GM19025 (cell line): Measurements from ENCODE around the gene LILRB4.
"Not testable (repeated sequence)": the region's sequence is repeated elsewhere in the genome, so short reads cannot be mapped to it uniquely, and the experiment has no call there.

Experiments
- ATAC-seq: cut with Tn5 transposase; IDR thresholded peaks from one replicate; pipeline ENCODE4 v1.9.1; 2021; ENCODE audit warnings: mild to moderate bottlenecking, low read depth, moderate library complexity; ENCODE audit not compliant: unreplicated experiment

Gene LILRB4

DNA sequence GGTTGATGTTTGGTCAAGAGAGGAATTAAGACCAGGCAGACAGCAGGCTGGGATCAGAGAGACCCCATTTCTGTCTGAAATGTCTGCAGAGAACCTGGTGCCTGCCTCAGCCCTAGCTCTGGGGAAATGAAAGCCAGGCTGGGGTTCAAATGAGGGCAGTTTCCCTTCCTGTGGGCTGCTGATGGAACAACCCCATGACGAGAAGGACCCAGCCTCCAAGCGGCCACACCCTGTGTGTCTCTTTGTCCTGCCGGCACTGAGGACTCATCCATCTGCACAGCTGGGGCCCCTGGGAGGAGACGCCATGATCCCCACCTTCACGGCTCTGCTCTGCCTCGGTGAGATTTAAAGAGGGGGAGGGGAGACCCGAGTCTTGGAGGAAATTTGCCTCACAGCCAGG is at the start of gene LILRB4:
Gene LILRB4, plus strand, starts transcription at position 256 of the 400 bp plus-strand sequence. Its CDS starts 49 bp downstream, at position 305.
- no peak for ATAC-seq

DNA sequence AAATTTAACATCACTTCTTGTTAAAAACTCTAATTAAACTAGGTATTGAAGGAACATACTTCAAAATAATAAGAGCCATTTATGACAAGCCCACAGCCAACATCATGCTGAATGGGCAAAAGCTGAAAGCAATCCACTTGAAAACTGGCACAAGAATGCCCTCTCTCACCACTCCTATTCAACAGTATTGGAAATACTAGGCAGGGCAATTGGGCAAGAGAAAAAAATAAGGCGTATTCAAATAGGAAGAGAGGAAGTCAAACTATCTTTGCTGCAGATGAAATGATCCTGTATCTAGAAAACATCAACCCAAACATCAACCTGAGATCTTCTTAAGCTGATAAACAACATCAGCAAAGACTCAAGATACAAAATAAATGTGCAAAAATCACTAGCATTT is 48.1 kb upstream of the LILRB4 start:
- ATAC-seq = no peak

DNA sequence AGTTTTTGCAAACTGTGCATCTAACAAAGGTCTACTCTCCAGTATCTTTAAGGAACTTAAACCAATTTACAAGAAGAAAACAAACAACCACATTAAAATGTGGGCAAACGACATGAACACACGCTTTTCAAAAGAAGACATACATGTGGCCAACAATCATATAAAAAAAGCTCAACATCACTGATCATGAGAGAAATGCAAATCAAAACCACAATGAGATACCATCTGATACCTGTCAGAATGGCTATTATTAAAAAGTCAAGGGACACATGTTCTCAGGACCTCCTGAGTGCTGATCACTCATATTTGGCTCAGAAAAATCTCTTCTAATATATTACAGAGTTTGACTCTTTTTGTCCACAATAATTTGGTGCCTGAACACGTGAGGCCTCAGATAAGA is 46.7 kb upstream of the LILRB4 start:
- no peak for ATAC-seq

DNA sequence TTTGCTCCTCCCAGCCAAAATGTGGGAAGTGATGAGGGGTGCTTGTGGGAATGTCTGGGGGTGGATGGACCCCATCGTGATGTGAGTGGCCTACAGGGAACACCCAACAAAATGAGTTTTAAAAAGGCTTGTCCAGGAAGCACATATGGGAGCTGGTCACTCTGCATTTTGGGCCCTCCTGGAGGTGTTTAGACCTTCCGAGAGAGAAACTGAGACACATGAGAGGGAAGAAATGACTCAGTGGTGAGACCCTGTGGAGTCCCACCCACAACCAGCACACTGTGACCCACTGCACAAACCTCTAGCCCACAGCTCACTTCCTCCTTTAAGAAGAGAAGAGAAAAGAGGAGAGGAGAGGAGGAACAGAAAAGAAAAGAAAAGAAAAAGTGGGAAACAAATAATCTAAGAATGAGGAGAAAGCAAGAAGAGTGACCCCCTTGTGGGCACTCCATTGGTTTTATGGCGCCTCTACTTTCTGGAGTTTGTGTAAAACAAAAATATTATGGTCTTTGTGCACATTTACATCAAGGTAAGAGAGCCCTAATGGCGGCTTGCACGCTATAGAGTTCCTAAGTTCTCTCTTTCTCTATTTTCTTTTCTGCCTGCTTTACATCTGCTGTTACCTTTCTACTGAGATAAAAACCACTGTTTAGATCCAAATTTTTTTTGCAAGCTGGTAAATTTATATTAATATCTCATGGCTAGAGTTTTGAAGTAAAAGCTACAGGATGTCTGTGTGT is 45.8 kb upstream of the LILRB4 start:
- peak; percentile 82 for ATAC-seq

DNA sequence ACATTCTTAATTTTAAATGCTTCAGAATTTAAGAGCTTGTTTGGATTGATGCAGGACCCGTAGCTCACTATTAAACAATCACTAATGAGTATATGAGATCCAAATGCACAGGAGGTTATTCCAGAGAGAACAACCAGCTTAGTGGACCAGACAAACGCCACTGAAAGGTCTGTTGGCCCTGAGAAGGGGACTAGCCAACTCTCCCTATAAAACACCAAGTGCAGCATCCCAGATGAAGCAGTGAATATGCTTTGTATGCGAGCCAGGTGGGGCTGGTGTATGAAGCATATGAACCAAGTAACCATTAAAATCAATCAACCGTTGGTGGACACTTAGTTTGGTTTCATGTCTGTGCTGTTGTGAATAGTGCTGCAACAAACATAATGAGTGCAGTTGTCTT is 42.3 kb upstream of the LILRB4 start:
- no peak for ATAC-seq

DNA sequence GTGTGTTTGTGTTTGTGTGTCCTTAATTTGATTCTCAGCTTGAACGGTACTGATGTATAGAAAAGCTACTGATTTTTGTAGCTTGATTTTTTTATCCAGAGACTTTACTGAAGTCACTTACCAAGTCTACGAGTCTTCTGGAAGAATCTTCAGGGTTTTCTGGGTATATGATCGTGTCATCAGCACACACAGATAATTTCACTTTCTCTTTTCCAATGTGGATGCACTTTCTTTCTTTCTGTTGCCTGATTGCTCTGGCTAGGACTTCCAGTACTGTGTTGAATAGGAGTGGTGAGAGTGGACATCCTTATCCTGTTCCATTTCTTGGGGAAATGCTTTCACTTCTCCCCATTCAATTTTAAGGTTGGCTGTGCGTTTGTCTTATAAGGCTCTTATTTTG is 40.4 kb upstream of the LILRB4 start:
- ATAC-seq = no peak

DNA sequence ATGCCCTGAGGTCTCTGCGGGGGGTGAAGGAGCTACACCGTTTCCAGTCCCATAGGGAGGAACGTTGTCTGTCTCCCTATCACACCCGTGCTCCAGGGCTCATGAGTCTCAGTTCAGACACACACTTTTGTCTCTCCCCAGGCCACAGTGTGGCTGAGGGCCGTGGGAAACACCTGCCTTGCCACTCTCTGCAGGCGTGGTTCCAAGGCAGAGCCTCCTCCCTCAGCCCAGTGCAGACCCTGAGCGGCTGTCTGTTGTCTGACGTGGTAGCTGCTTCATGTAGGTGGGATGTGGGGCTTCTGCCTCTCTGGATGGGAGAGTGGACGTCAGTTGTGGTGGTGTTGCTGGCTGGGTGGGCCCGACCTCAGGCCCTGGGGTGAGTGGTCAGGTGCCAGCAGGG is 38.6 kb upstream of the LILRB4 start:
- ATAC-seq = not testable (repeated sequence)

DNA sequence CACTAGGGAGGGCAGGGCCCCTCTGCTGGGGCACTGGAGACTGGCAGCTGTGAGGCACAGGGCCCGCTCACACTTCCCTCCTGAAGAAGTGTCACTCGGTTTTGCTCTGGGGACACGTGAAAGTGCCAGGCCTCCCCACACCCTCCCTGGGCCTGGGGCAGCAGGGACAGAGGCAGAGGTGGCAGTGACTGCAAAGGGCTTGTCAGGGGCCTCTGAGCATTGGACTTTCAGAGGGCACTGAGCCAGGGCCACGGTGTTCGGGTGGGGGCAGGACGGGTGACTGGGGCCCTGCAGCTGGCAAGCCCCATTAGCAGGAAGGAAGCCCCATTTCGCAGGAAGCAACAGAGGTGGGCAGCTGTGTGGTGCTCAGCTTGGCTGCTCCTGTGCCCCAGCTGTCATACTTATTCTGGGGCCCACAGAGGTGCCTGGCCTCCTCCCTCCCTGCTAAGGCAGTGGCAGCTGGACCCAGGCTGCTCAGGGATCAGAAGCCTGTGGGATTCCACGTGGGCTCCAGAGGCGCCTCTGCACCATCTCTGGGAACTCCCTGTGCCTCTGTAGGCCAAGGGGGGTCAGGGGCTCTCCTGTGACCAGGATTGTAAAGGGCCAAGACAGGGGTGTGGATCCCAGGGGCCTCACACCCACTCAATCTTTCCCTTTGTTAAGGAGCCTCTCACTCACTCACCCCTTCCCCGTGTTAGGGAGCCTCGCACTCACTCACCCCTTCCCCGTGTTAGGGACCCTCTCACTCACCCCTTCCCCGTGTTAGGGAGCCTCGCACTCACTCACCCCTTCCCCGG is 37.7 kb upstream of the LILRB4 start:
- ATAC-seq = not testable (repeated sequence)

DNA sequence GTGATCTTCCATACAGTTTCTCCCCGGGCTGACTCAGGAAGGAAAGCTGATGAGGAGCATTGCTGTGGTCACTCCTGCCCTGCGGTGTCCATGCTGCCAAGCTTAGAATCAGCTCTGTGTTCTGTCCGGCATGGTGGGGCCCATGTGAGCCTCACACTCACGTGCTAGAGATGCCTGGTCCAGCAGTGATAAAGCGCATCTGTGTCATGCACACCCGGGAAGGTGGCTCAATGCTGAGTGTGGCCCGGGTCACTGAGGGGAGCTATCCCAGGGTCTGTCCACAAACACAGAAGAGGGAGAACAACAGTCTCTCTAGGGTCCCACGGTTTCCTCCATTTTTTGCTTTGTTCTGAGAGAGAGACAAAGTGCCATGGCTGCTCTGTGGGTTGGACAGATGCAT is 36.0 kb upstream of the LILRB4 start:
- ATAC-seq = no peak

DNA sequence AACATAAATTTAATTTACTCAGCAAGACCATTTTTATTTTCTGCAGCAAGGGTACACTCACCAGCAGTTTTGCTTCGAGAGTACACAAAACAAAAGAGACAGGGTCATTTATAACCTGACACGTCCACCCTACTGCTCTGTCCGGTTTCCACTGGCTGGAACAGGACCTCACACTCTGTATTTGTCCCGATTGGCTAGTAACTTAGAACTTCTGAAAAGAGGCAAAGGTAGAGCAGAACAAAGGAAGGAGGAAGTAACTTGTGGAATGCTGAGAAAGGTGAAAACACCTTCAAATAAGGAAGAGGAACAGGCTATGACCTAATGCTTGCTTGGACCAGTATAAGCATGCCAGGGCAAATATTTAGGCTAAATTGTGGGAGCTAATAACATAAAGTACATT is 34.9 kb upstream of the LILRB4 start:
- ATAC-seq = not testable (repeated sequence)

DNA sequence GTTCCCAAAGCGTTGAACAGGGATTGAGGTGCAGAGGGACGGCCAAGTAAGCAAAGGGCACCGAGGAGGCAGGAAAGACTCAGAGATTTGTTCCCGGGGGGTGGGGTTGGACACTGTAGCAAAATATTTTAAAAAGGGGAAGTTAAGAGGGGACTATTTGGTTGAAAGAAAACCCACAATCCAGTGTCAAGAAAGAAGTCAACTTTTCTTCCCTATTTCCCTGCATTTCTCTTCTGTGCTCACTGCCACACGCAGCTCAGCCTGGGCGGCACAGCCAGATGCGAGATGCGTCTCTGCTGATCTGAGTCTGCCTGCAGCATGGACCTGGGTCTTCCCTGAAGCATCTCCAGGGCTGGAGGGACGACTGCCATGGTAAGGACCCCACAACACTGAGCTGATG is 32.5 kb upstream of the LILRB4 start, which contains the start of gene LILRB1:
Gene LILRB1, plus strand, starts transcription at position 223 of the 400 bp plus-strand sequence. CDS start 590 bp downstream, outside the sequence.
- ATAC-seq = not testable (repeated sequence)

DNA sequence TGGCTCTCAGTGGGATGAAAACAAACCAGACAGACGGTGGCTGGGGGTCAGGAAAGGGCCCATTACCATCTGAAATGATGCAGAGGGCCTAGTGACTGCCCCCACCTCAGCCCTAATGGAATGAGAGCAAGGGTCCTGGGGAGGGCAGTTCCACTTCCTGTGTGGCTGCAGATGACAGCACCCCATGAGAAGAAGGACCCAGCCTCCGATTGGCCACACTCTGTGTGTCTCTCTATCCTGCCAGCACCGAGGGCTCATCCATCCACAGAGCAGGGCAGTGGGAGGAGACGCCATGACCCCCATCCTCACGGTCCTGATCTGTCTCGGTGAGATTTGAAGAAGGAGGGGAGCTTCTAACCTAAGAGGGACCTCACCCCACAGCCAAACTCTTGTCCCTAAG is 32.0 kb upstream of the LILRB4 start:
- no peak for ATAC-seq

DNA sequence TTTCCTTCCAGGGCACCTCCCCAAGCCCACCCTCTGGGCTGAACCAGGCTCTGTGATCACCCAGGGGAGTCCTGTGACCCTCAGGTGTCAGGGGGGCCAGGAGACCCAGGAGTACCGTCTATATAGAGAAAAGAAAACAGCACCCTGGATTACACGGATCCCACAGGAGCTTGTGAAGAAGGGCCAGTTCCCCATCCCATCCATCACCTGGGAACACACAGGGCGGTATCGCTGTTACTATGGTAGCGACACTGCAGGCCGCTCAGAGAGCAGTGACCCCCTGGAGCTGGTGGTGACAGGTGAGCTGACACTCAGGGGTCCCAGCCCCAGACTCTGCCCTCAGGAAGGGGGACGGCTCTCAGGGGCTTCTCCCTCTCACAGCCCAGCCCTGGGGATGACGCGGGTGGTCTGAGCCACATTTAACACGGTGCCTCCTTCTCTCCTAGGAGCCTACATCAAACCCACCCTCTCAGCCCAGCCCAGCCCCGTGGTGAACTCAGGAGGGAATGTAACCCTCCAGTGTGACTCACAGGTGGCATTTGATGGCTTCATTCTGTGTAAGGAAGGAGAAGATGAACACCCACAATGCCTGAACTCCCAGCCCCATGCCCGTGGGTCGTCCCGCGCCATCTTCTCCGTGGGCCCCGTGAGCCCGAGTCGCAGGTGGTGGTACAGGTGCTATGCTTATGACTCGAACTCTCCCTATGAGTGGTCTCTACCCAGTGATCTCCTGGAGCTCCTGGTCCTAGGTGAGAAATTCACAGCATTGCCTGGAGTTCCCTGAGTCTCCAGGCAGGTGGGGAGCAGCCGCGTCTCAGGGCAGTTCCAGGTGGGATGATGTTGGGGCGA is 31.1 kb upstream of the LILRB4 start:
- not testable (repeated sequence) for ATAC-seq

DNA sequence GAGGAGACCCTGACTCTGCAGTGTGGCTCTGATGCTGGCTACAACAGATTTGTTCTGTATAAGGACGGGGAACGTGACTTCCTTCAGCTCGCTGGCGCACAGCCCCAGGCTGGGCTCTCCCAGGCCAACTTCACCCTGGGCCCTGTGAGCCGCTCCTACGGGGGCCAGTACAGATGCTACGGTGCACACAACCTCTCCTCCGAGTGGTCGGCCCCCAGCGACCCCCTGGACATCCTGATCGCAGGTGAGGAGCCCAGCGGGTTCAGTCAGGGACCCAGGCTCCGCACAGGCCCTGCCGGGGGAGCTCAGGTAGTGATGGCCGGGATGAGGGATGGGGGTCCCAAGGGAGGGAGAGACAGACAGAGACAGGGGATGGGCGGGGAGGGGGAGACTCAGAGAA is 30.3 kb upstream of the LILRB4 start:
- ATAC-seq = not testable (repeated sequence)

DNA sequence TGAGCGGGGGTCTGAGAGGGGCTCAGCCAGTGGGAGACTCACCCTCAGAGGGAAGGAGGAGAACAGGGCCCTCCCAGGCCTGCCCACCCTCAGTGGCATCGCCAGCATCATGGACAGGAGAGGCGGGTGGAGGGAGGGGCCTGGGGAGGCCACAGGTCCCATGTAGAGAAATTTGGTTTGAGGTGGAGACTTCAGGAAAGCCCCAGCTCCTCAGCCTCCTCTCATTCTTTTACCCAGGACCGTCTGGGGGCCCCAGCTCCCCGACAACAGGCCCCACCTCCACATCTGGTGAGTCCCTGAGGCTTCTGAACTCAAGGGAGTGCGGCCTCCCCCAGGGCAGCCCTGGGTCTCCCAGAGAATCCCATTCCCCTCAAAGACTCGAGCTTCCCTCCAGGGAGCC is 29.4 kb upstream of the LILRB4 start:
- no peak for ATAC-seq

DNA sequence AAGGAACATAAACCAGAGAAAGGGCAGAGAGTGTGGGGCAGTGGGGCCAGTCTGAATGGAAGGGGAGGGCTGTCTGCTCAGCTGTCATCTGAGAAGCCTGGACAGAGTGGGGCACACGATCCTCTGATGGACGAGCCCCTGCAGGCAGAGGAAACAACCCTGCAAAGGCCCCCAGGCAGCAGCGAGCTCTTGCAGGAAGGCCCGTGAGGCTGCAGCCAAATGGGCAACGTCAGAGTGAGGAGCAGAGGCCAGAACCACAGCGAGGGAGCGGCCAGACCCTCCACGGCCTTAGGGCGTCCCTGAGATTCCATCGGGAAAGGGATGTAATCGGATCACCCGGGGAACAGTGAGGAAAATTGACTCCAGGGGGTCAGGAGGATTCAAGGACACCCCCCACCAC is 26.7 kb upstream of the LILRB4 start:
- not testable (repeated sequence) for ATAC-seq

DNA sequence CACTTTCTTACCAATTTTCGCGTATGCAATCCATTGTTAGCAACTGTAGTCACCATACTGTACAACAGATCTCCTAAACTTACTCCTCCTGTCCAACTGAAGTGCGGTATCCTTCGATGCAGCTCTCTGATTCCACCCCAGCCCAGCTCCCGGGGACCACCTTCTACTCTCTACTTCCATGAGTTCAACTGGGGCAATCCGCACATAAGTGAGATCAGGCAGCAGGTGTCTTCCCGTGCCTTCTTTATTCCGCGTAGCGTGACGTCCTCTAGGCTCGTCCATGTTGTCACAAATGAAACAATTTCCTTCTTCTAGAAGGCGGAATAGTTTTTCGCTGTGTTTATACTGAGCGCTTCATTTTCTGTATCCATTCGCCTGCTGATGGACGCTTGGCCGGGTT is 24.1 kb upstream of the LILRB4 start:
- ATAC-seq = no peak

DNA sequence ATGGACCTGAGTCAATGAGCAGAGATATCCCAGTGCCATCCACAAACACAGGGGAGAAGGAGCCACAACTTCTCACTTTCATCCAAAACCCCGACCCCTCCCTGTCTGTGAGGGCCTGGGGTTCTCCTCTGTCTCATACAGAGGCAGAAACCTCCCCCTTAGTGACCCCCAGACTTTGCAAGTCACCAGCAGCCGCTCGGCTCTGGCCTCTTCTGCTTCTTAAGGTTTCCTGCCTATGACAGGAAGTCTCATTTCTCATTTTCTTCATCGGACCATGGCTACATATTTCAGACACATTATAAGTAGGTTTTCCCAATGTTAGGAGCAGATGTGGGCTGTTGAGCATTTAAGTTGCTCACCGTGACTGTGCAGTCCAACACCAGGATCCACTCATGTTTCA is 19.8 kb upstream of the LILRB4 start:
- ATAC-seq = not testable (repeated sequence)

DNA sequence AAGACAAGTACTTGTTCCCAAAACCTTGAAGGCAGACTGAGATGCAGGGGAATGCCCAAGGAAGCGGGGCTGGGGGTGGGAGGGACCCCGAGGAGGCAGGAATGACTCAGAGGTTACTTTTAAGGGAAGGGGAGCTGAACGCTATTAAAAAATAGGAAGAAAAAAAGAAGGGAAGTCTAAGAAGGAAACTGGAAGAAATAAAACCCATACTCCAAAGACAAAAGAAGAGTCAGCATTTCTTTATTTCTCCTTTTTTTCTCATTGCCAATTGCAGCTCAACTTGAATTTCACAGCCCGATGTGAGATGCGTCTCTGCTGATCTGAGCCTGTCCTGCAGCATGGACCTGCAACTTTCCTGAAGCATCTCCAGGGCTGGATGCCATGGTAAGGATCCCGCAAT is 19.2 kb upstream of the LILRB4 start:
- not testable (repeated sequence) for ATAC-seq

DNA sequence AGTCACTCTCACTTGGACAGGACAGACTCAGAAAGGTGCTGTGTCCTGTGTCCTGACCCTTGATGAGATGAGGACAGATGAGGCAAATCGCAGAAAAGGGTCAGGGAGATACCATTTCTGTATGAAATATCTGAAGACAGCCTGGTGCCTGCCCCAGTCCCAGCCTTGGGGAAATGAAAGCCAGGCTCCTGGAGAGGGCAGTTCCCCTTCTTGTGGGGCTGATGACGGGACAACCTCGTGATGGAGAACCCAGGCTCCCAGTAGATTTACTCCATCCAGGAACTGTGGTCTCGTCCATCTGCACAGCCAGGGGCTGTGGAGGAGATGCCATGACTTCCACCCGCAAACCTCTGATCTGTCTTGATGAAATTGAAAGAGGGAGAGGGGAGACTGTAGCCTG is 18.7 kb upstream of the LILRB4 start:
- no peak for ATAC-seq

DNA sequence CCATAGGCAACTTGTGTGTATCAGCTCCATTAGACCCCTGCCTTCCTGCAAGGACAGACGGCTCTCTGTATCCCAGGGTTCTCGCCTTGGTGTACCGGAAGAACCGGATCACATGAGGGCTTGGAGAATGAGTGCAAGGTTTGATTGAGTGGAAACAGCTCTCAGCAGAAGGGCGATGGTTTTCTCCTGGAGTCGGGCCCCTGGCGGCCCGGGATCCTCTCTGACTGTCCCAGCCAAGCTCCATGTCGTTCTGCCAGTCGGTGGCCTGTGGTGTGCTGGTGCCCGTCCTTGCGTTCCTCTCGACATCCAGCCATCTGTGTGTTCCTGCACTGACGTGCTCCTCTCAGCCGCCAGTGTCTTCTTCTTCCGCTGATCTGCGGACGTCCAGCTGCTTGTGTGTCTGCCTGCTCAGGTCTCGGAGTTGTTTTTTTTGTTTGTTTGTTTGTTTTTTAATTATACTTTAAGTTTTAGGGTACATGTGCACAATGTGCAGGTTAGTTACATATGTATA is 16.4 kb upstream of the LILRB4 start:
- no peak for ATAC-seq
